Measurements from ENCODE around the gene TMEM182.

Gene TMEM182

GRCh38 chr2:102761763-102762162 lies at the start of gene TMEM182:
Gene TMEM182, plus strand, starts transcription at chr2:102762031. Its CDS starts 187 bp downstream, at chr2:102762218.
- no peak for DNase-seq

GRCh38 chr2:102717308-102718018 lies 44.4 kb upstream of the TMEM182 start:
- no peak for DNase-seq

- DNase-seq: no peak
Observed at GRCh38 chr2:102718387-102719316, 43.2 kb upstream of the TMEM182 start.

- no peak for DNase-seq
Observed at GRCh38 chr2:102724016-102724490, 37.8 kb upstream of the TMEM182 start.

- no peak for DNase-seq
Observed at GRCh38 chr2:102724553-102724952, 37.3 kb upstream of the TMEM182 start.

GRCh38 chr2:102726128-102727087 lies 35.4 kb upstream of the TMEM182 start:
- DNase-seq: no peak

GRCh38 chr2:102735416-102736109 lies 26.3 kb upstream of the TMEM182 start:
- peak; percentile 14 for DNase-seq

- peak; percentile 27 for DNase-seq
Observed at GRCh38 chr2:102736110-102736409, 25.8 kb upstream of the TMEM182 start.

GRCh38 chr2:102736410-102737409 lies 25.1 kb upstream of the TMEM182 start:
- peak; percentile 89 for DNase-seq

GRCh38 chr2:102737431-102737830 lies 24.4 kb upstream of the TMEM182 start:
- DNase-seq: no peak

GRCh38 chr2:102743259-102743658 lies 18.6 kb upstream of the TMEM182 start:
- no peak for DNase-seq

- DNase-seq: no peak
Observed at GRCh38 chr2:102748107-102748506, 13.7 kb upstream of the TMEM182 start.

GRCh38 chr2:102749938-102750337 lies 11.9 kb upstream of the TMEM182 start:
- DNase-seq: no peak

- DNase-seq: peak; percentile 24
Observed at GRCh38 chr2:102753563-102754159, 8.2 kb upstream of the TMEM182 start.

- DNase-seq: no peak
Observed at GRCh38 chr2:102754456-102755145, 7.2 kb upstream of the TMEM182 start.

GRCh38 chr2:102755284-102755683 lies 6.5 kb upstream of the TMEM182 start:
- DNase-seq: no peak

GRCh38 chr2:102758439-102758838 lies 3.4 kb upstream of the TMEM182 start:
- DNase-seq: no peak

GRCh38 chr2:102764083-102764482 lies 2.3 kb downstream of the TMEM182 start:
- no peak for DNase-seq

- no peak for DNase-seq
Observed at GRCh38 chr2:102765061-102765460, 3.2 kb downstream of the TMEM182 start.

GRCh38 chr2:102768253-102768652 lies 6.4 kb downstream of the TMEM182 start:
- DNase-seq: no peak

Measured in activated CD4-positive, alpha-beta T cell treated with anti-CD3 and anti-CD28 coated beads for 48 hours (primary cell).